Measurements from ENCODE around the gene ZACN.

- TF ChIP-seq CTCF (IDR thresholded peaks at IDR 0.05) (no peak), POLR2A (IDR thresholded peaks at IDR 0.05) (no peak)
Measured at GRCh38 chr17:76053246-76054111, 25.5 kb upstream of the ZACN start.
